Skin epidermis (tissue), 12 donors: ENCODE data around the gene ATP9B.

ENCODE experiments used
- H3K27ac ChIP-seq, 21 experiments: fragments of 200-600 bp; sonication (generic) in 11 of 21; one replicate each; pipeline ENCODE4 v1.5.0; 2020; ENCODE audit warnings: mild to moderate bottlenecking in 3 of 21, inconsistent platforms in 2 of 21, moderate library complexity in 2 of 21
- H3K4me3 ChIP-seq, 7 experiments: fragments of 200-600 bp; sonication (generic) in 2 of 7; one replicate each; pipeline ENCODE4 v1.5.0; 2020; ENCODE audit warnings: inconsistent platforms in 2 of 7, mild to moderate bottlenecking in 2 of 7, moderate library complexity in 1 of 7

The ATP9B gene, protein sequence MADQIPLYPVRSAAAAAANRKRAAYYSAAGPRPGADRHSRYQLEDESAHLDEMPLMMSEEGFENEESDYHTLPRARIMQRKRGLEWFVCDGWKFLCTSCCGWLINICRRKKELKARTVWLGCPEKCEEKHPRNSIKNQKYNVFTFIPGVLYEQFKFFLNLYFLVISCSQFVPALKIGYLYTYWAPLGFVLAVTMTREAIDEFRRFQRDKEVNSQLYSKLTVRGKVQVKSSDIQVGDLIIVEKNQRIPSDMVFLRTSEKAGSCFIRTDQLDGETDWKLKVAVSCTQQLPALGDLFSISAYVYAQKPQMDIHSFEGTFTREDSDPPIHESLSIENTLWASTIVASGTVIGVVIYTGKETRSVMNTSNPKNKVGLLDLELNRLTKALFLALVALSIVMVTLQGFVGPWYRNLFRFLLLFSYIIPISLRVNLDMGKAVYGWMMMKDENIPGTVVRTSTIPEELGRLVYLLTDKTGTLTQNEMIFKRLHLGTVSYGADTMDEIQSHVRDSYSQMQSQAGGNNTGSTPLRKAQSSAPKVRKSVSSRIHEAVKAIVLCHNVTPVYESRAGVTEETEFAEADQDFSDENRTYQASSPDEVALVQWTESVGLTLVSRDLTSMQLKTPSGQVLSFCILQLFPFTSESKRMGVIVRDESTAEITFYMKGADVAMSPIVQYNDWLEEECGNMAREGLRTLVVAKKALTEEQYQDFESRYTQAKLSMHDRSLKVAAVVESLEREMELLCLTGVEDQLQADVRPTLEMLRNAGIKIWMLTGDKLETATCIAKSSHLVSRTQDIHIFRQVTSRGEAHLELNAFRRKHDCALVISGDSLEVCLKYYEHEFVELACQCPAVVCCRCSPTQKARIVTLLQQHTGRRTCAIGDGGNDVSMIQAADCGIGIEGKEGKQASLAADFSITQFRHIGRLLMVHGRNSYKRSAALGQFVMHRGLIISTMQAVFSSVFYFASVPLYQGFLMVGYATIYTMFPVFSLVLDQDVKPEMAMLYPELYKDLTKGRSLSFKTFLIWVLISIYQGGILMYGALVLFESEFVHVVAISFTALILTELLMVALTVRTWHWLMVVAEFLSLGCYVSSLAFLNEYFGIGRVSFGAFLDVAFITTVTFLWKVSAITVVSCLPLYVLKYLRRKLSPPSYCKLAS

DNA sequence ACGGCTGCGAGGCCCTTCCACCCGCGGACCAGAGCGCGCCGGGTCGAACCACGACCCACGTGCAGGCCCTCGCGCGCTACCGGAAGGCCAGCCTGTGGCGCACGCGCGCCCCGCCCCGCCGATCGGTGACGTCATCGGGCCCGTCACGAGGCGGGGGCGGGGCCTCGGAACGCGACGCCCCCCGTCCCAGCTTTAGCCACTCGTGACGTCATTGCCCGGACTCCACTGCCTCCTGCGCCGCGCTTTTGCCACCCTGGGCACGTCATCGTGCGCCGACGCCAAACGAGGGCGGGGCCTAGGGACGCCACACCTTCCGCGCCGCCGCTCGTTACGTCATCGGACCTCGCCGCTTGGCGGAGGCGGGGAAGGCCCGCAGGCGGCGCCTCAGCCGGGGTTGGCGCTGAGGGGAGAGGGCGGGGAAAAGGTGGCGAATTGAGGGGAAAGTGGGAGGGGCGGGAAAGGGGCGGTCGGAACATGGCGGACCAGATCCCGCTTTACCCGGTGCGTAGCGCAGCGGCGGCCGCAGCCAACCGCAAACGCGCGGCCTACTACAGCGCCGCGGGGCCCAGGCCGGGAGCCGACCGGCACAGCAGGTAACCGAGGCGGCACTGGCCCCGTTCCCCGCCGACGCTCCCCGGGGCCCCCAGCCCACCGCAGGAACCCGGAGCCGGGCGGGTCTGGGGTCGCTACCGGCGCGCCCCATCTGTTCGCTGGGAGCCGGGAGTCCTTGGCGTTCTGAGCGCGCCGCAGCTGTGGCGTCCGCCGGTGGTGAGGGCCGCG is at the start of gene ATP9B:
Gene ATP9B, plus strand, starts transcription at position 458 of the 780 bp plus-strand sequence. Its CDS starts 17 bp downstream, at position 475.
- peak within 1 kb of the TSS; percentile 72 to 100 (median 87) for H3K4me3 ChIP-seq
- H3K27ac ChIP-seq = peak within 1 kb of the TSS; percentile 76 to 99 (median 94)

DNA sequence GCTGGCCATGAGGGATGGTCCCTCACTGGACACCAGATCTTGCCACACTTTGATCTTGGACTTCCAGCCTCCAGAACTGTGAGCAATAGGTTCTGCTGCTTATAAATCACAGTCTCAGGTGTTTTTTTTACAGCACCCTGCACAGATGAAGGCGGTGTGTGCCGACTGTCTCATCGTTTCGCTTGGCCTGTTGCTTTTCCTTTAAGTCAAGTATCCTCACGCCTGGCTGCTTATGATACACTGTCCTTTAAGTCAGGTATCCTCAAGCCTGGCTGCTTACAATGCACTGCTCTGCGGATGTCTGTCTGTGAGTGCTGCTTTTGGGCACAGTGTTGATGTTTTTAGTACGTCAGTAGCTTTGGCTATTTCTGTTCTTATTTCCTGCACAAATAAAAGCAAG is 49.3 kb upstream of the ATP9B start:
- H3K4me3 ChIP-seq = no peak overlapping the region
- no peak overlapping the region for H3K27ac ChIP-seq

DNA sequence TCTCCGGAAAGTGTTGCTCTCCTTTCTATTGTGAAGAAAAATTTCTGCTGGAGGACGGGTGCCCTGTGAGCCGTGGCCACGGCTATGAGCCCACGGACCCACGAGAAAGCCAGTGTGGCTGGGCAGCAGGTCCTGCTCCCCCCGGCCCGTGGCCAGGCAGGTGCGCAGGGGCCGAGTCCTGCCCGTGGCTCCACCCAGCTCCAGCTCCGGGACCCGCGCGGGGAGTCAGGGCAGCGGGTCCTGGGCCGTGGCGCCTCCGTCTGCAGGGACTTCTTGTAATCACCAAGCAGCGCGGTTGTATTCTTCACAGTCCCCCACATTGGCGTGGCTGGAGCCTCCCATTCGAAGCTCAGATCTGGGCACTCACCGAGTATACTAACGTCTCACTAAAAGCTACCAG is 46.6 kb upstream of the ATP9B start:
- Histone ChIP-seq H3K27ac (no peak overlapping the region), H3K4me3 (no peak overlapping the region)

DNA sequence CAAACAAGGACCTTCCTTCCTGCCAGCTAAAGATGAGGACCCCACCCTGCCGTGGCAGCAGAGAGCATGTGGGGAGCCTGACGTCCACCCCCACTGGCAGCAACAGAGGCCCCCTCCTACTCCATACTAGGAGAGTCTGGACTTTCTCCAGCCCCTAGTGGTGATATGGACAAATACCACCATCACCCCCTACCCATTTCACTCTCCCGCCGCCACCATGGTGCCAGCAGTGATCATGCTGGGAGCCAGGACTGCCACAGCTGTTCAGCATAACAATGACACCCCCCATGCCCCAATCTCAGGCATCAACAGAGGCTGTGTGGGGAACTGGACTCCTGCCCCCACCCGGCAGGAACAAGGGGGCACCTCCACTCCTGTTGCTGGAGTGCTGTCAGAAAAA is 42.7 kb upstream of the ATP9B start:
- H3K27ac ChIP-seq = no peak overlapping the region
- no peak overlapping the region for H3K4me3 ChIP-seq

DNA sequence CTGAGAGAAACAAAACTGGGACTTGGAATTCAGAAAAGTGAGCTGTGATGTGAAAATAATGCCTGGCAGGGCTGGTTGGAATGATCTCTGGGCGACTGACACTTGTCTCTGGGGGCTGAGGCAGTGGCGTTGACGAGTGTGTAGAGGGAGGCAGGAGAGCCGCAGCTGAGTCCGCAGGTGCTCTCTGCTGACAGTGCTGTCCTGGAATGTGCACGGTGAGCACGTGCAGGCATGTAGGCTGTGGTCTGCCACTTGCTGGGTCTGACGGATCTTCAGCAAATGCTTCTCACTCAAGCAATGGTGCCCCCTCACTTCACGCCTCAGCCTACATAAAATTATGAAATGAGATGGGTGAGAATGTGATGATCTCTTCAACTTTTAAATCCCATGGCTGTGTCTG is 38.5 kb upstream of the ATP9B start:
- H3K4me3 ChIP-seq = no peak overlapping the region
- no peak overlapping the region for H3K27ac ChIP-seq

DNA sequence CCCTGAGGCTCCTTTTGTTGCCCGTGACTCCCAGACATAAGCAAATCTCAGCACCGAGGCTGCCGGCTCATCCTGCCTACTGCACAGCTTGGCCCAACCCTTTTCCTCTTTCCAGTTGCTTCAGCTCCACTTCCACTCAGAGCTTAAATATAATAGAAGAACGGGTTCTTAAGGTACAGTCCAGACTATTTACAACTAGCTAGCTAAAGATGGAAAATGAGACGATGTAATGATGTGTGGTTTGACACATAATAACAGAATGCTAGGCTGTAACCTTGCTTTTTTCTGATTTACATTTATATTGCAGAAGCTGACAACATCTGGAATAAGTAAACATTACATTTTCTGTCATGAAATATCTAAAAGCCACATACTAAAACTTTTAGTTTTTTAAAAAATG is 26.9 kb upstream of the ATP9B start:
- no peak overlapping the region for H3K4me3 ChIP-seq
- H3K27ac ChIP-seq = no peak overlapping the region

DNA sequence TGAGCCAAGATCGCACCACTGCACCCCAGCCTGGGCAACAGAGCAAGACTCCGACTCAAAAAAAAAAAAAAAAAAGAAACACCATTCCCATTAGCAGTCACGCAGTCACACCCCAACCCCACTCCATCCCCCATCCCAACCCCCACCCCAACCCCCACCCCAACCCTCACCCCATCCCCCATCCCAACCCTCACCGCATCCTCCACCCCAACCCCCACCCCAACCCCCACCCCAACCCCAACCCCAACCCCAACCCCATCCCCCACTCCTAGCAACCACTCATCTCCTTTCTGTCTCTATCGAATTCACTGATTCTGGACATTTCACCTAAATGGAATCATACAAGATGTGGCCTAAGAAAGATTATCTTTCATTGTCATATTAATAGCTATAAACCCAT is 25.9 kb upstream of the ATP9B start:
- H3K4me3 ChIP-seq = no peak overlapping the region
- H3K27ac ChIP-seq = no peak overlapping the region

DNA sequence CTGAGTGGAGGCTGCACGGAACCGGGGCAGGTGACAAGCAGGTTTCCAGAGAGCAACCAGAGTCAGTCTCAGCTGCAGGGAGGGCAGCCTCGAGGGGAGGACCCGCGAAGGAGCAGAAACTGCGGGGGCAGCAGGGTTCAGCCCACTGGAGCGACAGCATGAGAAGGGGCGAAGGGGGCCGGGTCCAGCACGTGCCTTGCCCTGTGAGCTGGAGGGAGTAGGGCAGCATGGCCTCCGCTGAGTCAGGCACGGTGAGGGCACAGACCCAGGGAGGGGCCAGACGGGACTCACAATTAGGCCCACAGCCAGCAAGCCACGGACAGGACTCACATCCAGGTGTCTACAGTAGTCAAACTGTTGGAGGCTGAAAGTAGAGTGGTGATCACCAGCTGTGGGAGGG is 22.7 kb upstream of the ATP9B start:
- no peak overlapping the region for H3K27ac ChIP-seq
- H3K4me3 ChIP-seq = no peak overlapping the region

DNA sequence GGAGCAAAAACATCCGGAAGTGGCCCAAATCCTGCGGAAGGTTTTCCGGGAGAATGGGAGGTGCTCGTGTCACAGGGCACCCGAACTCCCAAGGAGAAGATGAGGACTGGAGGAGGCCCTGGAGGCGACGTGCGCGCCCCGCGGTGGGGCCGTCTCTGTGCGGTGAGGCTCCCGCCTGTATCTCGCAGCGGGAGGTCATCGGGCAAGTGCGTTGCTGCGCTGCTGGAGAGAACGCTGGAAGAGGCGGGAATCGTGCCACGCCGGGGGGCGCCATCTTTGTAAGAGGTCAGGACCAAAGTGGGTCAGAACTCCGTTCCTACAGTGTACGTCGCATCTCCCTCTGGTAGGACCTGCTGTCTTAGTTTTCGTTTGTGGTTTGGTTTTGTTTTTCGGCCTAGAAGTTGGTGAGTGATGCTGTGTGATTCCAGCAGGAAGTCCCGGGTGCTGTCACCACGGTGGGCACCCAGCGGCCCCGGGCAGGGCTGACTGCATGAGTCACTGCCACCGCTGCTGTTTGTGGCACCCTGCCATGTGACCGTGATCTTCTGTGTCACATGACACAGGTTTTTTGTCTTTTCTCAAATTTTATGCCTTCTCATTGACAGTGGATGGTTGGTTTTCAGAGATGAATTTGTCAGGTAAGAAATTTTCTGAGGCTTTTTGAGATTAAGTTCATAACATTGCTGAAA is 21.5 kb upstream of the ATP9B start:
- H3K27ac ChIP-seq = no peak overlapping the region
- no peak overlapping the region for H3K4me3 ChIP-seq

DNA sequence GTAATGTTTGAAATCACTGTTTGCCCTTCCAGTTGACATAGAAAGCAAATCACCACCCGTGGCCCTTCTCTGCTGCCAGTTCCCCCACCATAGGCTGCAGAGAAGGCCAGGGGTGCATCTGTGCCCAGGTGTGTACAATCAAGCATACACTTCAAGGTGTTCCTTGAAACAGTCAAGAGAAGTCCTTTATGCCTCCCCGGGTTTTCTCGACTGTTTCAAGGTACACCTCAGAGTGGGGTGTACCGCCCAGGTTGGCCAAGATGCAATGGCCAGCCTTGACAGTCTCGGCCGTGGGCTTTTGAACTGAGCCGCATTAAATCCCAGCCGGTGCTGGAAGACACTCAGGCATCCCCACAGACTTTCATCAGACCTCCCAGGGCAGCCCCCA is 21.0 kb upstream of the ATP9B start:
- Histone ChIP-seq H3K27ac (no peak overlapping the region), H3K4me3 (no peak overlapping the region)

DNA sequence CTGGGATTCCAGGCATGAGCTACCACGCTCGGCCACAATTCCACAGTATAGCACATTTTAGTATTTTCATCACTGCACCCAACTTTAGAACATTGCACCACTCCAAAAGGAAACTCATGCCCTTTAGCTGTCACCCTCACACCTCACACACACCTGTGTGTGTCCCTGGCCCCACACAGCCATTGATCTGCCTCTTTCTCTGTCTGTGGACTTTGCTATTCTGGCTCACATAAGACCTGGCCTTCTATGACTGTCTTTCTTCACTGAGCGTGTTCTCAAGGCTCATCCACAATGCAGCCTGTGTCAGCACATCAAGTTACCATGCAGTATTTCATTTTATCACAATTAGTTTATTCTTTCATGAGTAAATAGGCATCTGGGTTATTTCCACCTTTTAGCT is 19.7 kb upstream of the ATP9B start:
- Histone ChIP-seq H3K27ac (no peak overlapping the region), H3K4me3 (no peak overlapping the region)

DNA sequence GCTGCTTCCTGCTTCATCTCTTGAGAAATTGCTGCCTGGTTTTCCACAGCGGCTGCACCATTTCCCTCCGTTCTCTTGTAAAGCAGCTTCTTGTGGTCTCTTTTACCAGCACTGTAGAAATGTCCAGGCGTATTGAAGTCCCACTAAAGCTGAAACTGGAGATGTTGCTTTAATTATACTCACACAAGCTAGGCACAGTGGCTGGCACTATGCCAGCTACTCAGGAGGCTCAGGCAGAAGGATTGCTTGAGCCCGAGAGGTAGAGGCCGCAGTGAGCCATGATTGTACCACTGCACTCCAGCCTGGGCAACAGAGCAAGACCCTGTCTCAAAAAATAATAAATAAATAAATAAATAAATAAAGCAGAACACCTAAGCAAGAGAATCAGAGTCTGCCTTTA is 19.2 kb upstream of the ATP9B start:
- Histone ChIP-seq H3K27ac (no peak overlapping the region), H3K4me3 (no peak overlapping the region)

DNA sequence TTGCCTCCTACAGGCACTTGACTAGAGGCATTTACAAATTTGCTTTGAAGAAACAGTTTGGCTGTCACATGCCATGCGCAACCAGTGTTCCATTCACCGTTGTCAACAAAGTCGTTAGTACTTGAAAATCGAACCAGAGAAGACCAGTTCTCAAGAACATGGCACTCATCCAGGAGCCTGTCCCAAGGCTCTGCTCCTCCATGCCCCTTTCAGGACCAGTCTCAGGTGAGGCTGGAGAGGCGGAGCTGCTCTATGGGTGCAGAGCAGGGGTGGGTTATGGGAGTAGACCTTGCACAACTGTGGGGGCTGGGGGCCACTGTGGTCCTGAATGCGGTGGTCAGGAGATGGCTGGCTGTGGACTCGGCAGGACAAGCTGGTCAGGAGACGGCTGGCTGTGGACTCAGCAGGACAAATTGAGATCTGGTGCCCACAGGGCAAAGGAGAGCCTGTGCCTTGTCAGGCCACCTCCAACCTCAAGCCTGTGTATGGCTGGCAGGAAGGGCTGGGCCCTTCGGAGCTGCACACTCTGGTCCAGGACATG is 12.3 kb upstream of the ATP9B start:
- Histone ChIP-seq H3K27ac (no peak overlapping the region), H3K4me3 (no peak overlapping the region)

DNA sequence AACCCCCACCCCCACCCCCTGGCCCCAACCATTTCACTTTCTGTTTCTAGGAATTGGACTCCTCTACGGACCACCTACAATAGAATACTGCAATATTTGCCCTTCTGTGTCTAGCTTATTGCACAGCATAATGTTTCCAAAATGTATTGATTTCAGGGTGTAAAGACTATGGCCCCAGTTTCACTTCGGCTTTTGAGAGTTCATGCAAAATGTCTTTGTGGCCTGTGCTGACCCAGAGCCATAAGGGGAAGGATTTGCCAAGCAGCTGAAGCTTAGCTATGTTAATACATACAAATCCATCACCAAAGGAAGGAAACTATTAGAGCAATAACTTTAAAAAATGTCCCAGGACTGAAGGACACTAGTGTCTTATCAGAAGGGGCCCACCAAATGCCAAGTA is 11.2 kb upstream of the ATP9B start:
- no peak overlapping the region for H3K27ac ChIP-seq
- no peak overlapping the region for H3K4me3 ChIP-seq

DNA sequence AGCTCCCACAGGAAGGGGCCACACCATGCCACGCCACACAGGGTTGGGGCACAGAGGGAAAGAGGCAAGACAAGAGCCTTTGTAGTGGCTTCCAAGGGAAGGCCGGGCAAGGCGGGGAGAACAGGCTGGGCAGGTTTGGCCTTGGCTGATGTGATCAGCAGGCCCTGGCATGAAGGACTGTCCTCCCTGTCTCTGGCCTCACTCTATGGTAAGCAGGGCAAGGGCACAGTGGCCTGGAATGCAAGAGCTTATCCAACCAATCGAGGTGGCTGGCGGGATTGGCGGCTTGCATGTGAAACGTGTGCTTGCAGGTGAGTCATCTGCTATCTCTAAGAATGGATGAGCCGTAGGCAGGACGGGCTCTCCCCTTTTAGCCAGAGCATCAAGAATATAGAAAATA is 6.4 kb upstream of the ATP9B start:
- no peak overlapping the region for H3K4me3 ChIP-seq
- H3K27ac ChIP-seq = peak overlapping the region in 7 of 21 experiments; percentile 16 to 67 (median 41)

DNA sequence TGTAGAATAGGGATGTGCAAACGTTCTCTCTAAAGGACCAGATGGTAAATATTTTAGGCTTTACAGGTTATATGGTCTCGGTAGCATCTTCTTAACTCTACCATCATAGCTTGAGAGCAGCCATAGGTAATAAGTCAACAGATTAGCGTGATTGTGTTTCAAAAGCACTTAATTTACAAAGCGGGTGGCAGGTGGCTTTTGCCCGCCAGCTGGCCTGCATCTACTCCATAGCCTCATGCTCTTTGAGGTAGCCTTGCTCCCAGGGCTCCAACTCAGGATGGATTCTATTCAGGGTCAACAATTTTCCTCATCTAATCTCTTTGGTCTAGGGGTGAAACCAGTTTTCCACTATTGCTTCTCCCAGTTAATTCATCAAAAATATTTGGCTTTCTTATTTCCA is 5.0 kb upstream of the ATP9B start:
- H3K4me3 ChIP-seq = no peak overlapping the region

DNA sequence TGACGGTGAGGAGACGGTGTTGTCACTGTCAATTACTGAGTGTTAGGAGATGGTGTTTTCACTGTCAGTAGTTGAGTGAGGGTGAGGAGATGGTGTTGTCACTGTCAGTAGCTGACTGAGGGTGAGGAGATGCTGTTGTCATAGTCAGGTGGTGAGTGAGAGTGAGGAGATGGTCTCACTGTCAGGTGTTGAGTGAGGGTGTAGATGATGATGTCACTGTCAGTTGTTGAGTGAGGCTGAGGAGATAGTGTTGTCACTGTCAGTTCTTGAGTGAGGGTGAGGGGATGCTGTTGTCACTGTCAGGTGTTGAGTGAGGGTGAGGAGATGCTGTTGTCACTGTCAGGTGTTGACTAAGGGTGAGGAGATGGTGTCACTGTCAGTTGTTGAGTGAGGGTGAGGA is 3.4 kb upstream of the ATP9B start:
- Histone ChIP-seq H3K27ac (no peak overlapping the region), H3K4me3 (no peak overlapping the region)

More for the DNA sequence above, 5.0 kb upstream of the ATP9B start:
- H3K27ac ChIP-seq = no peak overlapping the region

DNA sequence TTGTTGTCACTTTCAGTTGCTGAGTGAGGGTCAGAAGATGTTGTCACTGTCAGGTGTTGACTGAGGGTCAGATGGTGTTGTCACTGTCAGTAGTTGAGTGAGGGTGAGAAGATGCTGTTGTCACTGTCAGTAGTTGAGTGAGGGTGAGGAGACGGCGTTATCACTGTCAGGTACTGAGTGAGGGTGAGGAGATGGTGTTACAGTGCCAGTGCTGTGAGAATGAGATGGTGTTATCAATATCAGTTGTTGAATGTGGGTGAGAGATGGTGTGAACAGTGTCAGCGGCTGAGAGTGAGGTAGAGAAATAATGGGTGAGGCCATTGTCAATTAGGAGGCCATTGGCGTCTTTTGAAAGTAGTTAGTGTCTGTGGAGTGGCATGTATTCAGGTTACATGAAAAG is 1.6 kb upstream of the ATP9B start:
- Histone ChIP-seq H3K4me3 (no peak overlapping the region), H3K27ac (peak overlapping the region in 5 of 21 experiments; percentile 88 to 99 (median 96))
